Endodermal cell (in vitro differentiated cells): ENCODE measurements around the gene TMEM244. TPM values are rescaled to one million over a fixed set of nuclear protein-coding genes. Genes with fewer than 3 reads are reported as not detected.
"Not testable (repeated sequence)": the region's sequence is repeated elsewhere in the genome, so short reads cannot be mapped to it uniquely, and the experiment has no call there.

Experiments
- DNase-seq: peaks from one replicate; pipeline ENCODE4 v3.0.0-alpha.2; 2017
- H3K27ac ChIP-seq: 2 replicates; pipeline ENCODE4 v1.5.1; 2013; ENCODE audit warnings: mild to moderate bottlenecking, low read depth, low read length, moderate library complexity
- H3K27me3 ChIP-seq: 2 replicates; pipeline ENCODE4 v1.6.1; 2013; ENCODE audit warnings: mild to moderate bottlenecking, low read length, moderate library complexity; ENCODE audit not compliant: insufficient read depth, control insufficient read depth, poor library complexity, severe bottlenecking
- H3K36me3 ChIP-seq: 2 replicates; pipeline ENCODE4 v1.7.0; 2013; ENCODE audit warnings: mild to moderate bottlenecking, low read length, moderate library complexity; ENCODE audit not compliant: control insufficient read depth, insufficient read depth
- H3K4me1 ChIP-seq: one replicate; pipeline ENCODE4 v1.7.0; 2013; ENCODE audit warnings: low read length; ENCODE audit not compliant: control insufficient read depth, insufficient read depth
- H3K4me3 ChIP-seq: 2 replicates; pipeline ENCODE4 v1.5.1; 2013; ENCODE audit warnings: mild to moderate bottlenecking, low read length, moderate library complexity
- H3K9ac ChIP-seq: 2 replicates; pipeline ENCODE4 v1.6.1; 2013; ENCODE audit warnings: mild to moderate bottlenecking, low read length, moderate library complexity; ENCODE audit not compliant: poor library complexity, severe bottlenecking; ENCODE audit errors: extremely low read depth
- H3K9me3 ChIP-seq: 2 replicates; pipeline ENCODE4 v1.6.1; 2013; ENCODE audit warnings: mild to moderate bottlenecking, low read length, moderate library complexity; ENCODE audit not compliant: control insufficient read depth
- H3K27ac Mint-ChIP-seq: 2 replicates; pipeline ENCODE4 v1.8.0; 2020; ENCODE audit warnings: mixed read lengths
- H3K27me3 Mint-ChIP-seq: 2 replicates; pipeline ENCODE4 v1.8.0; 2021; ENCODE audit warnings: mild to moderate bottlenecking, mixed read lengths; ENCODE audit not compliant: insufficient read depth
- H3K36me3 Mint-ChIP-seq: 2 replicates; pipeline ENCODE4 v1.8.0; 2020; ENCODE audit warnings: low read depth, mixed read lengths
- H3K4me1 Mint-ChIP-seq: 2 replicates; pipeline ENCODE4 v1.8.0; 2020; ENCODE audit warnings: mixed read lengths
- H3K4me3 Mint-ChIP-seq: 2 replicates; pipeline ENCODE4 v1.8.0; 2020; ENCODE audit warnings: mild to moderate bottlenecking, moderate library complexity, mixed read lengths
- H3K9me3 Mint-ChIP-seq: 2 replicates; pipeline ENCODE4 v1.8.0; 2020; ENCODE audit warnings: mild to moderate bottlenecking, mixed read lengths
- WGBS, 2 experiments: methylation state at CpG; one replicate each; pipeline versions ENCODE4 v1.1.5 to v1.1.7; 2013; ENCODE audit warnings: missing lambda C conversion rate in 2 of 2, mixed read lengths in 1 of 2; ENCODE audit not compliant: insufficient coverage in 1 of 2, insufficient read length in 1 of 2; 5-methylcytosine and 5-hydroxymethylcytosine counted together
- total RNA-seq, 2 donors: library from RNA; stranded (reverse); fragmentation: NEBNext Ultra II Directional in 1 of 2; extraction: Animal tissue kit (Norgen Biotek cat#: 25700) in 1 of 2; gene quantifications; 2 replicates in 1 of 2; 3 replicates in 1 of 2; pipeline ENCODE4 v1.2.1, GENCODE V29; 2021
- TF ChIP-seq, protein P1 (sequence below): fragments of 200-600 bp; sonication (generic); conservative IDR thresholded peaks from 2 replicates; pipeline ENCODE4 v1.5.0; 2021; ENCODE audit warnings: antibody characterized with exemption, mild to moderate bottlenecking

TMEM244 gene
- total RNA-seq, 2 donors from 2014 or later: not detected

DNA sequence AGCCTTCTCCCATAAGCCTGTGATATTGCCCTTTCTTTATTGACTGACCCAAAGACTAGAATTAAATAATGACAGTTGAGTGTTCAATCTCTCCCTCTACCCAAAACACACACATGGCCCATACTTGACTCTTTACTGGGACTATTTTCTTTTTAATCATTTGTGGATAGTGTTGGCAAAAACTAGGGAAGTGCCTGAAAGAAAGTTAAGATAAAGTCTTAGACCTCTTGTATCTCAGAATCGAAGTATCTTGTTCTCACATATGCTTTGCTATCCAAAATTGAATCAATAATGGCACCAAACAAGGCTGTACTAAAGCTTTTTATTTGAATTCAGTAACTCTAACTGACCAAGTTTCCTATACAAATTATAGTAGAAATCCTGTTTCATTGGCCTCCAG lies 19.0 kb downstream of the TMEM244 start:
- TF ChIP-seq, protein P1, sequence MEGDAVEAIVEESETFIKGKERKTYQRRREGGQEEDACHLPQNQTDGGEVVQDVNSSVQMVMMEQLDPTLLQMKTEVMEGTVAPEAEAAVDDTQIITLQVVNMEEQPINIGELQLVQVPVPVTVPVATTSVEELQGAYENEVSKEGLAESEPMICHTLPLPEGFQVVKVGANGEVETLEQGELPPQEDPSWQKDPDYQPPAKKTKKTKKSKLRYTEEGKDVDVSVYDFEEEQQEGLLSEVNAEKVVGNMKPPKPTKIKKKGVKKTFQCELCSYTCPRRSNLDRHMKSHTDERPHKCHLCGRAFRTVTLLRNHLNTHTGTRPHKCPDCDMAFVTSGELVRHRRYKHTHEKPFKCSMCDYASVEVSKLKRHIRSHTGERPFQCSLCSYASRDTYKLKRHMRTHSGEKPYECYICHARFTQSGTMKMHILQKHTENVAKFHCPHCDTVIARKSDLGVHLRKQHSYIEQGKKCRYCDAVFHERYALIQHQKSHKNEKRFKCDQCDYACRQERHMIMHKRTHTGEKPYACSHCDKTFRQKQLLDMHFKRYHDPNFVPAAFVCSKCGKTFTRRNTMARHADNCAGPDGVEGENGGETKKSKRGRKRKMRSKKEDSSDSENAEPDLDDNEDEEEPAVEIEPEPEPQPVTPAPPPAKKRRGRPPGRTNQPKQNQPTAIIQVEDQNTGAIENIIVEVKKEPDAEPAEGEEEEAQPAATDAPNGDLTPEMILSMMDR: no peak
- DNase-seq: no peak
- H3K27me3 Mint-ChIP-seq: no peaks in the 10 kb centered on the region
- Histone ChIP-seq H3K4me1 (peaks cover 6% of the 10 kb centered on the region), H3K36me3 (no peaks in the 10 kb centered on the region), H3K9me3 (peaks cover 6% of the 10 kb centered on the region), H3K4me3 (no peak overlapping the region), H3K27me3 (no peaks in the 10 kb centered on the region), H3K9ac (no peak overlapping the region), H3K27ac (no peak overlapping the region)
- 85 to 100% methylated on average over 1 of the region's 1 CpG for WGBS, 2 experiments
- peaks cover 13% of the 10 kb centered on the region for H3K9me3 Mint-ChIP-seq
- H3K4me1 Mint-ChIP-seq: peaks cover 14% of the 10 kb centered on the region
- H3K27ac Mint-ChIP-seq: no peak overlapping the region
- no peak overlapping the region for H3K4me3 Mint-ChIP-seq
- H3K36me3 Mint-ChIP-seq: no peaks in the 10 kb centered on the region

DNA sequence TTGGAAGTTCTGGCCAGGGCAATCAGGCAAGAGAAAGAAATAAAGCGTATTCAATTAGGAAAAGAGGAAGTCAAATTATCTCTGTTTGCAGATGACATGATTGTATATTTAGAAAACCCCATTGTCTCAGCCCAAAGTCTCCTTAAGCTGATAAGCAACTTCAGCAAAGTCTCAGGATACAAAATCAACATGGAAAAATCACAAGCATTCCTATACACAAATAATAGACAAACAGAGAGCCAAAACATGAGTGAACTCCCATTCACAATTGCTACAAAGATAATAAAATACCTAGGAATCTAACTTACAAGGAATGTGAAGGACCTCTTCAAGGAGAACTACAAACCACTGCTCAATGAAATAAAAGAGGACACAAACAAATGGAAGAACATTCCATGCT lies 21.6 kb downstream of the TMEM244 start:
- no CpG with 5 or more reads among the region's 1 CpG for WGBS, 2 experiments
- not testable (repeated sequence) for H3K4me3 ChIP-seq, H3K27ac ChIP-seq, H3K4me3 Mint-ChIP-seq, H3K27me3 ChIP-seq, H3K36me3 ChIP-seq, H3K9ac ChIP-seq, H3K27me3 Mint-ChIP-seq, DNase-seq, H3K27ac Mint-ChIP-seq, H3K36me3 Mint-ChIP-seq, H3K4me1 ChIP-seq
- peaks cover 22% of the 10 kb centered on the region for H3K9me3 ChIP-seq
- H3K4me1 Mint-ChIP-seq: peaks cover 14% of the 10 kb centered on the region
- H3K9me3 Mint-ChIP-seq: peaks cover 29% of the 10 kb centered on the region

DNA sequence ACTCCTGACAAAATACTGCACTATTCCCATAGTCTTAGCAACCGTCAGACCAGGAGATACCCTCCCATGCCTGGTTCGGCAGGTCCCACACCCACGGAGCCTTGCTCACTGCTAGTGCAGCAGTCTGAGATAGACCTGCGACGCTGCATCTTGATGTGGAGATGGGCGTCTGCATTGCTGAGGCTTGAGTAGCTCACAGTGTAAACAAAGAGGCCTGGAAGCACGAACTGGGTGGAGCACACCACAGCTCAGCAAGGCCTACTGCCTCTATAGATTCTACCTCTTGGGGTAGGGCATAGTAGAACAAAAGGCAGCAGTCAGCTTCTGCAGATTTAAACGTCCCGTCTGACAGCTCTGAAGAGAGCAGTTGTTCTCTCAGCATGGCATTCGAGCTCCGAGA lies 25.4 kb downstream of the TMEM244 start:
- H3K27me3 Mint-ChIP-seq: no peaks in the 10 kb centered on the region
- no peak overlapping the region for H3K27ac ChIP-seq

More for the DNA sequence above, 25.4 kb downstream of the TMEM244 start:
- WGBS, 2 experiments: 64 to 78% methylated on average over 8 to 11 of the region's 11 CpGs
- no peaks in the 10 kb centered on the region for H3K4me1 ChIP-seq
- no peaks in the 10 kb centered on the region for H3K36me3 Mint-ChIP-seq
- DNase-seq: peak; percentile 54
- no peak overlapping the region for H3K27ac Mint-ChIP-seq
- peaks cover 29% of the 10 kb centered on the region for H3K9me3 Mint-ChIP-seq
- H3K4me3 ChIP-seq: no peak overlapping the region
- H3K27me3 ChIP-seq: no peaks in the 10 kb centered on the region
- peaks cover 10% of the 10 kb centered on the region for H3K4me1 Mint-ChIP-seq
- TF ChIP-seq, protein P1: no peak
- no peak overlapping the region for H3K4me3 Mint-ChIP-seq
- peaks cover 7% of the 10 kb centered on the region for H3K36me3 ChIP-seq
- H3K9ac ChIP-seq: no peak overlapping the region
- H3K9me3 ChIP-seq: peaks cover 22% of the 10 kb centered on the region
